GM23338 (cell line): Measurements from ENCODE around the gene SLC16A5. TPM values are rescaled to one million over a fixed set of nuclear protein-coding genes. Genes with fewer than 3 reads are reported as not detected.

ENCODE experiments used
- ATAC-seq: fragments of 200-7000 bp; cut with Tn5 transposase; 3 replicates; pipeline ENCODE4 v1.9.1; 2020
- DNase-seq: peaks from one replicate; pipeline ENCODE4 v3.0.0-alpha.2; 2015; ENCODE audit warnings: low spot score
- H2AFZ ChIP-seq: fragments of 200-600 bp; sonication (generic); 2 replicates; pipeline ENCODE4 v1.8.0; 2016; ENCODE audit warnings: antibody characterized with exemption, mild to moderate bottlenecking, moderate library complexity
- H3F3A ChIP-seq: fragments of 200-600 bp; sonication (generic); replicated peaks from 2 replicates; pipeline ENCODE4 v1.8.0; 2017; ENCODE audit warnings: antibody characterized with exemption, mixed run types, low read depth
- H3K27ac ChIP-seq: fragments of 200-600 bp; sonication (generic); 2 replicates; pipeline ENCODE4 v1.6.1; 2016; ENCODE audit warnings: low read depth
- H3K27me3 ChIP-seq: fragments of 200-600 bp; sonication (generic); 2 replicates; pipeline ENCODE4 v1.8.0; 2016; ENCODE audit warnings: mild to moderate bottlenecking, mixed run types, moderate library complexity; ENCODE audit not compliant: insufficient read depth
- H3K36me3 ChIP-seq: fragments of 200-600 bp; sonication (generic); 2 replicates; pipeline ENCODE4 v1.8.0; 2016; ENCODE audit warnings: mild to moderate bottlenecking; ENCODE audit not compliant: insufficient read depth
- H3K4me1 ChIP-seq: fragments of 200-600 bp; sonication (generic); 2 replicates; pipeline ENCODE4 v1.8.0; 2016; ENCODE audit warnings: mild to moderate bottlenecking, moderate library complexity; ENCODE audit not compliant: insufficient read depth
- H3K4me2 ChIP-seq: fragments of 200-600 bp; sonication (generic); 2 replicates; pipeline ENCODE4 v1.7.1; 2017; ENCODE audit warnings: mixed run types
- H3K4me3 ChIP-seq: fragments of 200-600 bp; sonication (generic); 2 replicates; pipeline ENCODE4 v1.6.1; 2016; ENCODE audit warnings: mixed run types
- H3K79me2 ChIP-seq: fragments of 200-600 bp; sonication (generic); replicated peaks from 2 replicates; pipeline ENCODE4 v1.8.0; 2017; ENCODE audit warnings: mild to moderate bottlenecking; ENCODE audit not compliant: insufficient read depth
- H3K9me2 ChIP-seq: fragments of 200-600 bp; sonication (generic); 2 replicates; pipeline ENCODE4 v1.8.0; 2017; ENCODE audit not compliant: insufficient read depth
- H4K20me1 ChIP-seq: fragments of 200-600 bp; sonication (generic); replicated peaks from 2 replicates; pipeline ENCODE4 v1.8.0; 2017; ENCODE audit warnings: mild to moderate bottlenecking; ENCODE audit not compliant: insufficient read depth
- H3K27ac Mint-ChIP-seq: 2 replicates; pipeline ENCODE4 v1.8.0; 2020; ENCODE audit warnings: inconsistent platforms, mild to moderate bottlenecking, moderate library complexity, mixed read lengths
- H3K27me3 Mint-ChIP-seq: 3 replicates; pipeline ENCODE4 v1.8.0; 2022; ENCODE audit warnings: low read depth, mild to moderate bottlenecking, moderate library complexity, mixed read lengths, inconsistent platforms; ENCODE audit not compliant: insufficient read depth, poor library complexity
- H3K36me3 Mint-ChIP-seq: 3 replicates; pipeline ENCODE4 v1.8.0; 2021; ENCODE audit warnings: low read depth, mild to moderate bottlenecking, inconsistent platforms, moderate library complexity, mixed read lengths
- H3K4me1 Mint-ChIP-seq: 3 replicates; pipeline ENCODE4 v1.8.0; 2020; ENCODE audit warnings: mild to moderate bottlenecking, inconsistent platforms, mixed read lengths
- H3K4me3 Mint-ChIP-seq: 3 replicates; pipeline ENCODE4 v1.8.0; 2021; ENCODE audit warnings: moderate library complexity, mild to moderate bottlenecking, inconsistent platforms, mixed read lengths
- H3K9me3 Mint-ChIP-seq: 3 replicates; pipeline ENCODE4 v1.8.0; 2020; ENCODE audit warnings: moderate library complexity, mild to moderate bottlenecking, inconsistent platforms, mixed read lengths
- EZH2 ChIP-seq: fragments of 200-600 bp; sonication (generic); IDR thresholded peaks from one replicate; pipeline ENCODE4 v1.8.0; 2017; ENCODE audit warnings: antibody characterized with exemption, mild to moderate bottlenecking, low read depth; ENCODE audit not compliant: unreplicated experiment
- EZH2phosphoT487 ChIP-seq: fragments of 200-600 bp; sonication (generic); IDR thresholded peaks from one replicate; pipeline ENCODE4 v1.8.1; 2018; ENCODE audit warnings: antibody characterized with exemption; ENCODE audit not compliant: unreplicated experiment
- JUNB ChIP-seq: IDR thresholded peaks from one replicate; pipeline ENCODE4 v1.6.1; 2016; ENCODE audit warnings: antibody characterized with exemption; ENCODE audit not compliant: unreplicated experiment
- NANOG ChIP-seq: IDR thresholded peaks from 2 replicates; pipeline ENCODE4 v1.6.1; 2016; ENCODE audit warnings: antibody characterized with exemption, borderline replicate concordance
- POLR2AphosphoS5 ChIP-seq: IDR thresholded peaks from 2 replicates; pipeline ENCODE4 v1.6.1; 2016; ENCODE audit warnings: antibody characterized with exemption, low read depth
- STAT1 ChIP-seq: IDR thresholded peaks from one replicate; pipeline ENCODE4 v1.6.1; 2016; ENCODE audit warnings: antibody characterized with exemption; ENCODE audit not compliant: unreplicated experiment
- ZNF114 ChIP-seq: fragments of 250-450 bp; sonication (Bioruptor Pico); IDR thresholded peaks from 2 replicates; pipeline ENCODE4 v1.5.0; 2020; ENCODE audit warnings: mild to moderate bottlenecking, moderate library complexity
- ZNF331 ChIP-seq: fragments of 250-450 bp; sonication (Bioruptor Pico); IDR thresholded peaks from 2 replicates; pipeline ENCODE4 v1.5.0; 2020; ENCODE audit warnings: low read depth, mild to moderate bottlenecking, moderate library complexity
- polyA plus RNA-seq: library from polyadenylated mRNA; unstranded; fragments of >200 nt; fragmentation: Nextera tagmentation; extraction: Ambion mirVana; gene quantifications from 2 replicates; pipeline ENCODE4 v1.2.1, GENCODE V29; 2016
- total RNA-seq: library from RNA; depleted of rRNA; stranded (reverse); fragments of >200 nt; shearing (Covaris generic); gene quantifications from 2 replicates; pipeline ENCODE4 v1.2.3, GENCODE V29; 2014
- TF ChIP-seq, protein P1 (sequence below), 2 experiments: fragments of 200-600 bp in 1 of 2; sonication (generic) in 1 of 2; conservative IDR thresholded peaks; 2 replicates each; pipeline versions ENCODE4 v1.5.1 to v1.6.1; 2016 to 2017; ENCODE audit warnings: antibody characterized with exemption in 2 of 2, low read depth in 2 of 2, mild to moderate bottlenecking in 2 of 2, moderate library complexity in 1 of 2
- TF ChIP-seq, protein P2 (sequence below): IDR thresholded peaks from 2 replicates; pipeline ENCODE4 v1.6.1; 2016; ENCODE audit warnings: antibody characterized with exemption
- TF ChIP-seq, protein P3 (sequence below): IDR thresholded peaks from one replicate; pipeline ENCODE4 v1.6.1; 2018; ENCODE audit warnings: antibody characterized with exemption; ENCODE audit not compliant: unreplicated experiment

The SLC16A5 gene
- total and polyA plus RNA-seq, 2 experiments from 2014 or later = 7.3 to 40.0 TPM

DNA sequence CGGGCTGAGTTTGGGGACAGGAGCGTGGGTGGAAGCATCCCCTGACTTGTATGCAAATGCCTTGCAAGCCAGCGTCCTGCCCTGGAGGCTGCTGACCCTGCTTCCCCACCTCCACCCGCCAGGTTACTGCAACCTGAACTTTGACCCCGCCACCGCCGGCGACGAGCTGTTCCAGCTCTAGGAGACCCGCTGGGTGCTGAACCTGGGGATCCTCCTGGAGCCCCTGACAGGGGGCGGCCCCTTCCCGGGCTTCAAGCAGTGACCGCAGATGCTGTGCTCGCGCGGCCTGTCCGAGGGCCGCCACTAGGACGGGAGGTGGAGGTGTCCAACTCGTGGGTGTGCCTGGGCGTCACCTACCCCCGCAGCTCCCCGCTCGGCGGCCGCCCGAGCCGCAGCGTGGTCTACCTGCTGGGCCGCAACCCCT is 10.7 kb upstream of the SLC16A5 start:
- peaks cover 15% of the 10 kb centered on the region for H3K27me3 Mint-ChIP-seq
- peaks cover 18% of the 10 kb centered on the region for H3K4me1 Mint-ChIP-seq
- H3K9me3 Mint-ChIP-seq = no peaks in the 10 kb centered on the region
- H3K4me1 ChIP-seq = peaks cover 20% of the 10 kb centered on the region; the same call in 1 of the 2 replicates
- no peaks in the 10 kb centered on the region for H3K36me3 ChIP-seq
- H3K27ac Mint-ChIP-seq = no peak overlapping the region
- peak; percentile 61 for ATAC-seq
- no peaks in the 10 kb centered on the region for H3K27me3 ChIP-seq
- H3F3A ChIP-seq = peaks cover 14% of the 10 kb centered on the region; the same call in 1 of the 2 replicates
- no peaks in the 10 kb centered on the region for H3K9me2 ChIP-seq
- no peaks in the 10 kb centered on the region for H3K36me3 Mint-ChIP-seq
- no peak for TF ChIP-seq ZNF331 (CRISPR knock-in tag)
- no peak for TF ChIP-seq STAT1
- 0 out of 2 replicates have a peak, but pooled peaks have one; percentile 18 for TF ChIP-seq POLR2AphosphoS5
- H3K4me3 Mint-ChIP-seq = peak overlapping the region; percentile 63
- DNase-seq = peak; percentile 69
- H3K4me3 ChIP-seq = peak overlapping the region; percentile 63
- H3K79me2 ChIP-seq = no peaks in the 10 kb centered on the region
- peak overlapping the region; percentile 92 for H3K4me2 ChIP-seq
- H3K27ac ChIP-seq = no peak overlapping the region
- H4K20me1 ChIP-seq = no peaks in the 10 kb centered on the region
- H2AFZ ChIP-seq = peak overlapping the region; percentile 99; the same call in 1 of the 2 replicates

DNA sequence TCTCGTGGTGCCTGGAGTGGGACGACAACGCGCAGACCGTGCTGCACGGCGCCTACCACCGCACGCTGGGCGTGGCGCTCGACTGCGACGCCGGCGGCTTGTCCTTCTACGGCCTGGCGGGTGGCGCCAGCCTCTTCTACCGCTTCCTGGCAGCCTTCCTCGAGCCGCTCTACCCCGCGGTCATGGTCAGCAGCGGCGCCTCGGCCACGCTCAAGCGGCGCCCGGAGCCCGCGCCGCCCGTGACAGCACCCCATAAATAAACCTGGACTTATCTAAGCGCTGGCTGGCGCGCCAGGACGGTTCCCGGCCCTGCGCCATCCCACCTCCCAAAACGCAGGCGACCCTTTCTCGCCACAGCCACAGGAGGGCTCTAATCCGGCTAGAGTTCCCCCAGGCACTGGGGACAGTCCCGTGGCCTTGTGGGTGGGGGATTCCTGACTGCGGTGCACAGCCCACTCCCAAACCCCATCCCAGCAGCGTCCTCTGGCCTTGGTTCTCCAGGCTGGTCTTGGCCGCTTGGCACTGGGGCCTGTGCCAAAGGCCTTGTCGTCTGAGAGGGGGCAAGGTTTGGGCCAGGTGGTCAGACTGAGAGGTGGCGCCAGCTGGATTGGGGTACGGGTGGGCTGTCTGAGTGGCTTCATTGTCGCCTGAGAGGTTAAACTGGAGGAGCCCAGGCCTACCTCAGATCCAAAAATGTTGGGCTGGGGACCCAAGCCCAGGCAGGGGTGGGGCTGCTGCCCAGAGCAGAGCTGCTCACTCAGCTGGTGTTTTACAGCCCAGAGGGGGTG is 10.1 kb upstream of the SLC16A5 start:
- no peaks in the 10 kb centered on the region for H3K27me3 ChIP-seq
- H3K36me3 ChIP-seq = no peaks in the 10 kb centered on the region
- Mint-ChIP-seq H3K27ac (no peak overlapping the region), H3K9me3 (no peaks in the 10 kb centered on the region), H3K4me3 (peak overlapping the region; percentile 63; the same call in 2 of the 3 replicates), H3K36me3 (no peaks in the 10 kb centered on the region), H3K27me3 (peaks cover 17% of the 10 kb centered on the region), H3K4me1 (peaks cover 22% of the 10 kb centered on the region)
- peak overlapping the region; percentile 99 for H2AFZ ChIP-seq
- H3K4me2 ChIP-seq = peak overlapping the region; percentile 92
- peak overlapping the region; percentile 63 for H3K4me3 ChIP-seq
- no peaks in the 10 kb centered on the region for H3K9me2 ChIP-seq
- peak; percentile 66 for DNase-seq
- peaks cover 21% of the 10 kb centered on the region for H3K4me1 ChIP-seq
- H3F3A ChIP-seq = peaks cover 14% of the 10 kb centered on the region; the same call in 1 of the 2 replicates
- no peaks in the 10 kb centered on the region for H4K20me1 ChIP-seq
- peak; percentile 68 for ATAC-seq
- no peak overlapping the region for H3K27ac ChIP-seq
- H3K79me2 ChIP-seq = no peaks in the 10 kb centered on the region
- TF ChIP-seq, protein P1, sequence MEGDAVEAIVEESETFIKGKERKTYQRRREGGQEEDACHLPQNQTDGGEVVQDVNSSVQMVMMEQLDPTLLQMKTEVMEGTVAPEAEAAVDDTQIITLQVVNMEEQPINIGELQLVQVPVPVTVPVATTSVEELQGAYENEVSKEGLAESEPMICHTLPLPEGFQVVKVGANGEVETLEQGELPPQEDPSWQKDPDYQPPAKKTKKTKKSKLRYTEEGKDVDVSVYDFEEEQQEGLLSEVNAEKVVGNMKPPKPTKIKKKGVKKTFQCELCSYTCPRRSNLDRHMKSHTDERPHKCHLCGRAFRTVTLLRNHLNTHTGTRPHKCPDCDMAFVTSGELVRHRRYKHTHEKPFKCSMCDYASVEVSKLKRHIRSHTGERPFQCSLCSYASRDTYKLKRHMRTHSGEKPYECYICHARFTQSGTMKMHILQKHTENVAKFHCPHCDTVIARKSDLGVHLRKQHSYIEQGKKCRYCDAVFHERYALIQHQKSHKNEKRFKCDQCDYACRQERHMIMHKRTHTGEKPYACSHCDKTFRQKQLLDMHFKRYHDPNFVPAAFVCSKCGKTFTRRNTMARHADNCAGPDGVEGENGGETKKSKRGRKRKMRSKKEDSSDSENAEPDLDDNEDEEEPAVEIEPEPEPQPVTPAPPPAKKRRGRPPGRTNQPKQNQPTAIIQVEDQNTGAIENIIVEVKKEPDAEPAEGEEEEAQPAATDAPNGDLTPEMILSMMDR (conservative IDR thresholded peaks at IDR 0.05; ENCODE audit: low read depth in 2 of 2) = peak; percentile 25 to 53; a peak in 3 of 4 replicates
- TF ChIP-seq ZNF114 (no peak), EZH2phosphoT487 (no peak), NANOG (no peak), EZH2 (no peak), ZNF331 (CRISPR knock-in tag) (no peak), JUNB (no peak), POLR2AphosphoS5 (peak; percentile 3; the same call in 1 of the 2 replicates)
- TF ChIP-seq, protein P2, sequence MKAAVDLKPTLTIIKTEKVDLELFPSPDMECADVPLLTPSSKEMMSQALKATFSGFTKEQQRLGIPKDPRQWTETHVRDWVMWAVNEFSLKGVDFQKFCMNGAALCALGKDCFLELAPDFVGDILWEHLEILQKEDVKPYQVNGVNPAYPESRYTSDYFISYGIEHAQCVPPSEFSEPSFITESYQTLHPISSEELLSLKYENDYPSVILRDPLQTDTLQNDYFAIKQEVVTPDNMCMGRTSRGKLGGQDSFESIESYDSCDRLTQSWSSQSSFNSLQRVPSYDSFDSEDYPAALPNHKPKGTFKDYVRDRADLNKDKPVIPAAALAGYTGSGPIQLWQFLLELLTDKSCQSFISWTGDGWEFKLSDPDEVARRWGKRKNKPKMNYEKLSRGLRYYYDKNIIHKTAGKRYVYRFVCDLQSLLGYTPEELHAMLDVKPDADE = no peak
- TF ChIP-seq, protein P3, sequence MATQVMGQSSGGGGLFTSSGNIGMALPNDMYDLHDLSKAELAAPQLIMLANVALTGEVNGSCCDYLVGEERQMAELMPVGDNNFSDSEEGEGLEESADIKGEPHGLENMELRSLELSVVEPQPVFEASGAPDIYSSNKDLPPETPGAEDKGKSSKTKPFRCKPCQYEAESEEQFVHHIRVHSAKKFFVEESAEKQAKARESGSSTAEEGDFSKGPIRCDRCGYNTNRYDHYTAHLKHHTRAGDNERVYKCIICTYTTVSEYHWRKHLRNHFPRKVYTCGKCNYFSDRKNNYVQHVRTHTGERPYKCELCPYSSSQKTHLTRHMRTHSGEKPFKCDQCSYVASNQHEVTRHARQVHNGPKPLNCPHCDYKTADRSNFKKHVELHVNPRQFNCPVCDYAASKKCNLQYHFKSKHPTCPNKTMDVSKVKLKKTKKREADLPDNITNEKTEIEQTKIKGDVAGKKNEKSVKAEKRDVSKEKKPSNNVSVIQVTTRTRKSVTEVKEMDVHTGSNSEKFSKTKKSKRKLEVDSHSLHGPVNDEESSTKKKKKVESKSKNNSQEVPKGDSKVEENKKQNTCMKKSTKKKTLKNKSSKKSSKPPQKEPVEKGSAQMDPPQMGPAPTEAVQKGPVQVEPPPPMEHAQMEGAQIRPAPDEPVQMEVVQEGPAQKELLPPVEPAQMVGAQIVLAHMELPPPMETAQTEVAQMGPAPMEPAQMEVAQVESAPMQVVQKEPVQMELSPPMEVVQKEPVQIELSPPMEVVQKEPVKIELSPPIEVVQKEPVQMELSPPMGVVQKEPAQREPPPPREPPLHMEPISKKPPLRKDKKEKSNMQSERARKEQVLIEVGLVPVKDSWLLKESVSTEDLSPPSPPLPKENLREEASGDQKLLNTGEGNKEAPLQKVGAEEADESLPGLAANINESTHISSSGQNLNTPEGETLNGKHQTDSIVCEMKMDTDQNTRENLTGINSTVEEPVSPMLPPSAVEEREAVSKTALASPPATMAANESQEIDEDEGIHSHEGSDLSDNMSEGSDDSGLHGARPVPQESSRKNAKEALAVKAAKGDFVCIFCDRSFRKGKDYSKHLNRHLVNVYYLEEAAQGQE = no peak
